NK-92 (cell line): ENCODE data around the gene NME5.
"Not testable (repeated sequence)": the region's sequence is repeated elsewhere in the genome, so short reads cannot be mapped to it uniquely, and the experiment has no call there.

Experiments used
- DNase-seq: peaks from one replicate; lab custom pipeline; 2025; ENCODE audit not compliant: unreplicated experiment; lab: John Stamatoyannopoulos, UW

NME5 gene

DNA sequence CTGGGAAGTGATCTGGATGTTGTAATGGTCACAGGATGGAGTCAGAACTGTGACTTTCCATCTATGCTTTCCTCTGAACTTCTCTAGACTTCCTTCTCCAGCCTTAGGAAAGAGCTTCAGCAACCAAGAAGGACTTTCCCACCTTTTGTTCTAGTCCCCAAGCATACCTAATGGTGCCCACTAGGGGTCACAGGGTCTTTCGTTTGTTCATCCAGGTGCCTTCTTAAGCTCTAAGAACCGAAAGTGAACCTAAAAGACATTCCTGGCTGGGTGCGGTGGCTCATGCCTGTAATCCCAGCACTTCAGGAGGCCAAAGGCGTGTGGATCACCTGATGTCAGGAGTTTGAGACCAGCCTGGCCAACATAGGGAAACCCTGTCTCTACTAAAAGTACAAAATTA is 57.2 kb downstream of the NME5 start:
- no peak for DNase-seq

- DNase-seq = no peak
These were observed 61.1 kb downstream of the NME5 start for GRCh38 chr5:138078006-138078643.

DNA sequence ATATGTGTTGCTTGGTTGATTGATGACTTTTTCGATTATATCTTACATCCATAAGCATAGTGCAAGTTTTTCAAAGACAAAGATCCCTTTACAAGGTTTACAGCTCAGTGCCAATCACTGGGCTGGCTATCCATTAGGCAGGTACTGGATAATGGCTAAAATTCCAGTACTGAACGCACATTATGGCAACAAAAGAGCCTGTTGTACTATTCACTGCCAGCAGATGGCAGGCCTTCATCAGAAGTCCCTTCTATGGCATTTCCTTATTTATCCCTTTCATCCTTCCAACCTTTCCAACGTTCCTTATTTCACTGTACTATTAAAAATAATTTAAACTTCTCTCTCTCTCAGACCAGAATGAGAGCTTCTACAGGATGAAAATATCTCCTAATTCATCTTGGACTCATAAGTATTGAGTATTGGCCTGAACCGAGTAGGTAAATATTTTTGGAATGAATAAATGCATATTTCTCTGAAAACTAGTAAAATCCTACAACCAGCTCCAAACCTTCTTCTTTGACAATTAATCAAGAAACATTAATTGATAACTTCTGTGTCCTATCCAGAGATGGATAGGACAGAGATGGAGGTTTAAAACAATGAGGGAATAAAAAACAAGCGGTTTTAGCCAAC is 62.0 kb downstream of the NME5 start:
- no peak for DNase-seq

- not testable (repeated sequence) for DNase-seq
These were observed 69.2 kb downstream of the NME5 start for GRCh38 chr5:138070026-138070425.

- DNase-seq = no peak
These were observed 70.3 kb downstream of the NME5 start for GRCh38 chr5:138068742-138069600.

DNA sequence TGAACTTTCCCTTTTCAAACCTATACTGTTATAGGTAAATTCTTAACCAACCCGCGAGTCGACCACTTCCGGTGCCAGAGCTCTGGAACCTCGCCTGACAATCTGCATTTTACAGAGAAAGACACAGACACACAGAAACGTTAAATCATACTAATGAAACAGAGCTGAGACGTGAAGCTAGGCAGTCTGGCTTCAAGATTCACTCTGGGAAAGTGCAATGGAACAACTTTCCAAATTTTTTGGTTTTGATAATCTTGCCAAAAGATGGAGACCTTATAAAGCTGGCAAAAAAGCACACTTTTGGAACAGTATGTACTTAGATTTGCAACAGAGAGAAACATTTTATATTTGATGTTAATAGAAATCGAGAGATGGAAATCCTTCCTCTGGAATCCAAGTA is 71.3 kb downstream of the NME5 start:
- no peak for DNase-seq
